SH-SY5Y (cell line): ENCODE measurements around the gene CSF3.
A peak's percentile ranks its signal among the peaks of the same experiment; 100 is the strongest.

ENCODE experiments used
- GATA2 ChIP-seq: IDR thresholded peaks from 2 replicates; pipeline ENCODE4 v1.6.1; 2011; ENCODE audit warnings: mild to moderate bottlenecking, low read depth, low read length
- GATA3 ChIP-seq: IDR thresholded peaks from 2 replicates; pipeline ENCODE4 v1.6.1; 2011; ENCODE audit warnings: low read depth, mild to moderate bottlenecking, low read length, moderate library complexity

The CSF3 gene, protein sequence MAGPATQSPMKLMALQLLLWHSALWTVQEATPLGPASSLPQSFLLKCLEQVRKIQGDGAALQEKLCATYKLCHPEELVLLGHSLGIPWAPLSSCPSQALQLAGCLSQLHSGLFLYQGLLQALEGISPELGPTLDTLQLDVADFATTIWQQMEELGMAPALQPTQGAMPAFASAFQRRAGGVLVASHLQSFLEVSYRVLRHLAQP

DNA sequence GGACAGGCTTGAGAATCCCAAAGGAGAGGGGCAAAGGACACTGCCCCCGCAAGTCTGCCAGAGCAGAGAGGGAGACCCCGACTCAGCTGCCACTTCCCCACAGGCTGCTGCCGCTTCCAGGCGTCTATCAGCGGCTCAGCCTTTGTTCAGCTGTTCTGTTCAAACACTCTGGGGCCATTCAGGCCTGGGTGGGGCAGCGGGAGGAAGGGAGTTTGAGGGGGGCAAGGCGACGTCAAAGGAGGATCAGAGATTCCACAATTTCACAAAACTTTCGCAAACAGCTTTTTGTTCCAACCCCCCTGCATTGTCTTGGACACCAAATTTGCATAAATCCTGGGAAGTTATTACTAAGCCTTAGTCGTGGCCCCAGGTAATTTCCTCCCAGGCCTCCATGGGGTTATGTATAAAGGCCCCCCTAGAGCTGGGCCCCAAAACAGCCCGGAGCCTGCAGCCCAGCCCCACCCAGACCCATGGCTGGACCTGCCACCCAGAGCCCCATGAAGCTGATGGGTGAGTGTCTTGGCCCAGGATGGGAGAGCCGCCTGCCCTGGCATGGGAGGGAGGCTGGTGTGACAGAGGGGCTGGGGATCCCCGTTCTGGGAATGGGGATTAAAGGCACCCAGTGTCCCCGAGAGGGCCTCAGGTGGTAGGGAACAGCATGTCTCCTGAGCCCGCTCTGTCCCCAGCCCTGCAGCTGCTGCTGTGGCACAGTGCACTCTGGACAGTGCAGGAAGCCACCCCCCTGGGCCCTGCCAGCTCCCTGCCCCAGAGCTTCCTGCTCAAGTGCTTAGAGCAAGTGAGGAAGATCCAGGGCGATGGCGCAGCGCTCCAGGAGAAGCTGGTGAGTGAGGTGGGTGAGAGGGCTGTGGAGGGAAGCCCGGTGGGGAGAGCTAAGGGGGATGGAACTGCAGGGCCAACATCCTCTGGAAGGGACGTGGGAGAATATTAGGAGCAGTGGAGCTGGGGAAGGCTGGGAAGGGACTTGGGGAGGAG is at the start of gene CSF3:
Gene CSF3 (plus strand): TSS at position 436 of the 993 bp plus-strand sequence. CDS start 35 bp downstream, at position 471.
- no peak for TF ChIP-seq GATA3
- no peak for TF ChIP-seq GATA2

DNA sequence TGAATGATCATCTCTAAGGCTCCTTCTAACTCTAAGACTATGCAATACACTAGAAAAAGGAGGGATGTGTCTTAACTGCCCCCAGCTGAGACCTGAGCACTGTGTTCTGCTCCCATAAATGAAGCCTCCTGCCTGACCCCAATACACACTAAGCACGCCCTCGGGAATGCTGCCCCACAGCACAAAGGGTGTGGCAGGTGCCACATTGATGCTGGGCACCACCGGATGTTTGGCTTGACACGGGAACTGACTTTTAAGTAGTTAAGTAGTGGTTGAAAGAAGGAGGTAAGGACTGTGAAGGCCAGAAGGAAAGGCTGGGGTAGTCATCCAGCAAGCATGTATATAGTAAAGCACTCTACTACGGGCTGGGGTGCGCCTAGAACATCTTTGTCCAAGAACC is 48.5 kb upstream of the CSF3 start:
- TF ChIP-seq GATA3 (no peak), GATA2 (no peak)

DNA sequence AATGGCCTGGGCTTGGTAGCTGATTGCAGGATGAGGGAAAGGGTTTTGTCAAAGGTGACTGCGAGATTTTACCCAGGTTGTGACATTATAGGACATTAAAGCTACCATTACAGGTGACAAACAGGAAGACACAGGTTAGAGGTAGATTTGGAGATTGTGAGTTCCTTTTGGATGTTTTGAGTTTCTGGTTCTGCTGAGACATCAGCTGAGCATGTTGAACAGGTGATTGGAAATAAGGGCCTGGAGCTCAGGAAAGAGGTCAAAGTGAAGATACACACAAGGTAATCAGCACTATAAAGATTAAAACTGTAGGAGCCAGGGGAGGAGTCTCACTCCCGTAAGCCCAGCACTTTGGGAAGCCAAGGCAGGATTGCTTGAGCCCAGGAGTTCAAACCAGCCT is 46.5 kb upstream of the CSF3 start:
- no peak for TF ChIP-seq GATA2
- no peak for TF ChIP-seq GATA3

DNA sequence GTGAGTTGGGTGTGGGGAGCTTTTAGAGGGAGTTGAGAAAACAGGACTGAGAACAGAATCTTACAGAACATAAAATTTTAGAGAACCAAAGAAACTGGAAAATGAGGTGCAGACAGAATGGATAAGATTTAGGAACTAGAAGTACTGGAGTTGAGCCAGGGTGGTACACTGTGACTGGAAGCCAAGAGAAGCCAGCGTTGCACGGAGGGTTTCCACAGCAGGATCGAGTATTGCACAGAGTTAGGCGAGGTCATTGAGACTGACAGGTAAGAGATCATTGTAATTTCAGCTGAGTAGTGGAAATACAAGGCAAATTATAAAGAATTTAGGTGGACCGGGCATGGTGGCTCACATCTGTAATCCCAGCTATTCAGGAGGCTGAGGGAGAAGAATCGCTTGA is 45.9 kb upstream of the CSF3 start:
- TF ChIP-seq GATA3 (no peak), GATA2 (no peak)

DNA sequence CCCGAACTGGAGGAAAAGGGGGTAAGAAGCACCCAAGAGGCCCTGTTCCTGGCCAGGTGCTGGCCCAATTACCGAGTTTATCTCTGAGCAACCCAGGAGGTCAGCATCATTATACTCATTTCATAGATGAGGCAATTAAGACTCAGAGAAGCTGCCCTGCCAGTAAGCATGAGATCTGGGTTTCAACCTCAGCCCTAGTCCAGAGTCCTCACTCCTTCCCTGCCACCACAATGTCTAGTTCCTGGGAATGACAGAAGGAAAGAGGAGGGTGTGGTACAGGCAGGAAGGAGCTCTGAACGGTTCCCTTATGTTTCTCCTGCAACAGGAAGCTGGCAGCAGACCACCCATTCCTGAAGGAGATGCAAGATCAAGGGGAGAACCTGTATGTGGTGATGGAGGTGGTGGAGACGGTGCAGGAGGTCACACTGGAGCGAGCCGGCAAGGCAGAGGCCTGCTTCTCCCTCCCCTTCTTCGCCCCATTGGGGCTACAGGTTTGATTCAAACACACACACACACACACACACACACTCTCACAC is 45.0 kb upstream of the CSF3 start:
- TF ChIP-seq GATA2 = no peak
- no peak for TF ChIP-seq GATA3

DNA sequence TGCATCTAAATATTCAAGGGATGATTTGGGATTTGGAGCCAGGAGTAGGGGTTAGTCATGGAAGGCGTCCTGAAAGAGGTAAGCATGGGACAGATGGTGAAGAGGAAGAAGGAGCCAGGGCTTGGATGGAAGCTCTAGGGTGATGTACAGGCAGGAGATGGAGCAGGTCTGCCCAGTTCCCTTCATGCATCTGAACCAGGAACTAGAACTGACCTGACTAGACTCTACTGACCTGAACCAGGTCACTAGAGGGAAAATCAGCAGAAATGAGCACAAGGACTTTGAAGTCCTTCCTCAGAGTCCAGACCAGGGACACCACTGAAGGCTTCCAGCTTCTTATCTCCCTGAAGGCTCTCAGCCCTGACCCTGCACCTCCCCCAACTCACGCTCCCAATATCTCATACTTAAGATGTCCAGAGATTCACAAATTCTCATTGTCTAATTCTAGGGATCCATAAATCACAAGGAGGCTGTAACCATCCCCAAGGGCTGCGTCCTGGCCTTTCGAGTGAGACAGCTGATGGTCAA is 44.1 kb upstream of the CSF3 start:
- TF ChIP-seq GATA3 = no peak
- no peak for TF ChIP-seq GATA2

DNA sequence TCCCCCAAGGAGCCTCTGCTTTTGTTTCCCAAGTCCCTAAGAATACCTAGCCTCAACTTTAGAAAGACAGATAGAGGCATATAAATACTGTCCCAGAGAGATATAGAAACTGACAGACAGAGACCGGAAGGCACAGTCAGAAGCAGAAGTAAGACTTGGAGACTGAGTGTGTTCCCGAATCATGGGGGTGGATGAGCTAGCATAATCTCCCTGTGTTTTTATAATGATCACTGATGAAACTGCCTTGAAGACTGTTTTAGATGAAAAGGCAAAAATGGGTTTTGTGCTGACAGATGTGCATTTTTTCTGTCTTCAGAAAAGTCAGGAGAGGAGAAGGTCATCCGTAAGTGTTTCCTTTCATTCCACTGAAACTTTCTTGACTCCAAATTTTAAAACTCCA is 43.0 kb upstream of the CSF3 start:
- TF ChIP-seq GATA2 (no peak), GATA3 (no peak)

DNA sequence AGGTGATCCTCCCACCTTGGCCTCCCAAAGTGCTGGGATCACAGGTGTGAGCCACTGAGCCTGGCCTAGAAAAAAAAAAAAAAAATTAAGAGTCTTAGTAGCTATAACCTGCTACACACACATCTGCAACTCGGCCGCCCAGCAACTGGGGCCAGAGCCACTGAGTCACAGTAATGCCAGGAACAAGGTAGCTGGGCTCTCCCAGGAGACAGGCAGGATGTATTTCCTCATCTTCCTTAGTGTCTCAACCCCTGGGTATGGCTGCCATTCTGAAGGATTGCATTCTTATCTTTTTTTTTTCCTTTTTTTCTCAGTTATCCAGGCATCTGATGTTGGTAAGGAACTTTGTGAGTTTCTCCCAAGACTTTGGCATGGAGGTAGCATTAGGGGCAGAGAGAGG is 41.7 kb upstream of the CSF3 start:
- TF ChIP-seq GATA2 (no peak), GATA3 (no peak)

DNA sequence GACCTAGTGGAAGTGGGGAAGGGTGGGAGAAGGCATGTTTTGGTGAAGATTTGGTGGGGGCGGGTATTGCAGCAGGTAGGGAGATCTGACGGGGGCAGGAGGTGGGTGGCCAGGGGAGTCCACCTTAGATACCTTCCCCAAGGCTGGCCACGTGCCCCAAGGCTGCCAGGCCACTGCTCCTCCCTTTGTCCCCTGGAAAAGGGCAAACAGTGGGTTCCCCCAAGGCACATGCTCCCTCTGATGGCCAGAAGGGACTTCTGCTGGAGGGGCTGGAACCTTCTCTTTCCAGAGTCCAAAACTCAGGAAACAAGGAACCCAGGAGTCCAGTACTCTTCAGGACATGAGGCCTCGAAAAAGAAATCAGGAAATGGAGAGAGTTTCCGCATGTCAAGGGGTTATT is 40.8 kb upstream of the CSF3 start:
- no peak for TF ChIP-seq GATA3
- TF ChIP-seq GATA2 = no peak

DNA sequence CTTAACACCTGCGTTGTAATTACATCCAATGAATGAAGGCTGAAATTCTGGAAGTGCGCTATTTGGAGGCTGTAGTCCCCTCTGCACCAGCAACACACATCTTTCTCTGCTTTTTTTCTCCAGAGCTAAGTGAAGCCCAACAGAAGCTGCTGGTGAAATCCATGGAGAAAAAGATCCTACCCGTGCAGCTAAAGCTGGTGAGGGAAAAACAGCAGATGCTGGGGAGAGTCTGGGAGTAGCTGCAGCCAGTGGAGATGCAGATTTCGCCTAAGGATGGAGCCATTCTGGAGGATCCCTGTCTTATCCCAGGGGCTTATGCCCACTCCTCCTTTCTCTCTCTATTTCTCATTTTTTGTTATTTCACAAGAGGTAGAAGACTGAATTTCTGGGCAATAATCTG is 39.4 kb upstream of the CSF3 start:
- TF ChIP-seq GATA3 (no peak), GATA2 (no peak)

DNA sequence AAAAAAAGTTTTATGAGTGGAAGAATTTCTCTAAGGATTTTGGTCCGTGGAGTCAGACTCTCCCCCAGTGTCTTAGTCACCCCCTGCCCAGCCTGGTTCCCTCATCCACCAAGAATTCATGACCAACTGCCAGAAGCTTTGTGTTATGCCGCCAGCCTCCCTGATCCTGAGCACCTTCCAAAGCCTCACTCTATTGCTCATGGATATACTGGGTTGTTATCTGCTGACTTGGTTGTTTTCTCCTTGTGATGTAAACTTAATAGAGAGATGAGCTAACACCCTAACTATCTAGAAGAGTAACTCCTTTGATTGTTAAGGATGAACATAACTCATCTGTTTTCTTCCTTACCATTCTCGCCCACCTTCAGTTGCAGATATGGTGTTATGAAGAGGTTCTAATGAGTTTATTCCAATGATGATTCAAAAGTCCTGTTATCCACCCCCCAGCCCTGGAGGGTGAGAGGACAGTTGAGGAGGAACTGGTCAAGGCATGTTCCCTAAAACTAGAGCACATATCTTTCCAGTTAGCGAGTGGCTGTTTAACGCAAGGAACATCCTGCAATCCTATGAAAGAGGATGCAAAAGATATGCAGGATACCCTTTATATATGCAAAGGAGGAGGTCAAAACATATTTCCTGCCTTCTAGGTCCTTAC is 36.1 kb upstream of the CSF3 start:
- TF ChIP-seq GATA3 (no peak), GATA2 (no peak)

DNA sequence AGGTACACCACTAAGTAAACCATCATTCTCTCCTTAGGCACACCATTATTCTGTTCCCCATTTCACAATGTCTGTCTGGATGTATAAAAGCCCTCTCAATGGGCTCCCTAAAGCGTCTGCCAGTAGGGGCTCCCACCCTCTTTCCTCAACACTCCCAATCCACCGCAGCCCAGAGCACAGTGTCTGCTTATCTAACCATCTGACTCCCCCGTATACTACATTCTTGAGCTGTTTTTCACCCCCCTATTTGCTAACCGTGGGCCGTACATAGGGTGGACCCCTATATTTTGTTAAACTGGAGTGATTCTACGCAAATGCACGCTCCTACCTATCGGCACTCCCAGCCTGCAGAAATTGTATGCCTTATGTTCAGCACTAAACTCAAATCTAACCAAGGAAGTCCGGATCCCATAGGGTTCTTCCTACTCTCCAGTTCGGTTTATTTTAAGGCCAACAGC is 35.3 kb upstream of the CSF3 start:
- TF ChIP-seq GATA3 (no peak), GATA2 (peak; percentile 57)

DNA sequence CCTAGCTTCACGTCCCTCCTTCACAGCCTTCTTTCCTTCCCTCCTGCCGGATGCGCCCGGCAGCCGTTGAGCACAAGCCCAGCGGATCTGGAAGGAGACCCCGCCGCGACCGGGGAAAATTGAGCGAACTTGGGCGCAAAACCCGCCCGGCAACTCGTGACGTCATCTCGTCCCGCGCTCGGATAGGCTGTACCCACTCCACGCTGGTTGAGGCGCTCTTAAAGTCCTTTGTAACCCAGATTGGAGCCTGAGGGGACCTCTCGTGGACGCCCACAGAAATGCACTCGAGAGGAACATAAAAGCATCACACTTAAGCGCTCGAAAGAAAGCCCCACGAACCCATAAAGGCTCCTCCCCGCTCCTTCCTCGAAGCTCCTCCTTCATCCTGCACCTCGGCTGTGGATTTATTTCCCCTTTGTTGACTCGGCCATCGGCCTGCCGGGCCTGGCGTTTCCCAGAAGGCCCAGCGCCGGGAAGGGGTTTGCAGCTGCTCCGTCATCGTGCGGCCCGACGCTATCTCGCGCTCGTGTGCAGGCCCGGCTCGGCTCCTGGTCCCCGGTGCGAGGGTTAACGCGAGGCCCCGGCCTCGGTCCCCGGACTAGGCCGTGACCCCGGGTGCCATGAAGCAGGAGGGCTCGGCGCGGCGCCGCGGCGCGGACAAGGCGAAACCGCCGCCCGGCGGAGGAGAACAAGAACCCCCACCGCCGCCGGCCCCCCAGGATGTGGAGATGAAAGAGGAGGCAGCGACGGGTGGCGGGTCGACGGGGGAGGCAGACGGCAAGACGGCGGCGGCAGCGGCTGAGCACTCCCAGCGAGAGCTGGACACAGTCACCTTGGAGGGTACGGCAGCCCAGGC is 34.7 kb upstream of the CSF3 start, which contains the start of gene PSMD3:
Gene PSMD3 (plus strand): TSS at position 457 of the 856 bp plus-strand sequence. CDS start 164 bp downstream, at position 621.
- TF ChIP-seq GATA2 (0 out of 2 replicates have a peak, but pooled peaks have one; percentile 38), GATA3 (no peak)
